Skin epidermis (tissue), 12 donors: Measurements from ENCODE around the gene SLC39A7.

Experiments
- H3K27ac ChIP-seq, 21 experiments: fragments of 200-600 bp; sonication (generic) in 11 of 21; one replicate each; pipeline ENCODE4 v1.5.0; 2020; ENCODE audit warnings: mild to moderate bottlenecking in 3 of 21, inconsistent platforms in 2 of 21, moderate library complexity in 2 of 21
- H3K4me3 ChIP-seq, 7 experiments: fragments of 200-600 bp; sonication (generic) in 2 of 7; one replicate each; pipeline ENCODE4 v1.5.0; 2020; ENCODE audit warnings: inconsistent platforms in 2 of 7, mild to moderate bottlenecking in 2 of 7, moderate library complexity in 1 of 7

Gene SLC39A7

DNA sequence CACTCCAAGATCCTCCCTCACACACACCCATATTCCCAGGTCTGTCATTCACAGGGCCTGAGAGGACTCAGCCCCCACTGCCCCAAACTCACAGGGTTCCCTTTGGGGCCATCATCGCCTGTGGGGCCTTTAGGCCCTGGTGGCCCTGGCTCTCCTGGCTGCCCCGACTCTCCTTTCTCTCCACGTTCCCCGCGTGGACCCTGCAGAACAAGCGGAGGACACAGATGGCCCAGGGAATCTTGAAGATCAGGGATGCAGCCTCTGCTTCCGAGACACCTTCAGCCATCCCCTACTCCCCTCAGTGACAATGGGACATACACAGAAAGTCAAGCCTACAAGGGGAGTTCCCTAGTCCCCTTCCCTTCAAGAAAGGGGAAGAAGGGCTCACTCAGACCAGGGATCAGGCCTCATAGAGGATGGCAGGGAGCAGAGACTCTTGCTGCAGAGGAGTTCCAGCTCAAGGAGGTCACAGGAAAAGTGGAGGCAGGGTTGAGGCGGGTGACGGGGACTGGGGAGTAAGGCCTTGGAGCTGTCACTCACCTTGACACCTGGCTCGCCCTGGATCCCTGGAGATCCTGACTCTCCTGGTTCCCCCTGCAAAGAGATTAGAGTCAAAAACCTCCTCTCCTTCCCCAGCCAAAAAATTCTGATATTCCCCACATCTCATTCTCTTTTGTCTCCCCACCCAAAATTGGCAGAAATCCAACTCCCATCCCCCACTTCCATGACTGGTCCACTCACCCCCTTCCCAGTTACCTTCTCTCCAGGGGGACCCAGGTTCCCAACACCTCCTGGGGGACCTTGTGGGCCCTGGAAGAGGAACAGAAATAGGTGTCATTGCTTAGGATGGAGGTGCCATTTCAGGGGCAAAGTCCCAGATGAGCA is 31.1 kb upstream of the SLC39A7 start:
- H3K4me3 ChIP-seq: no peak overlapping the region

DNA sequence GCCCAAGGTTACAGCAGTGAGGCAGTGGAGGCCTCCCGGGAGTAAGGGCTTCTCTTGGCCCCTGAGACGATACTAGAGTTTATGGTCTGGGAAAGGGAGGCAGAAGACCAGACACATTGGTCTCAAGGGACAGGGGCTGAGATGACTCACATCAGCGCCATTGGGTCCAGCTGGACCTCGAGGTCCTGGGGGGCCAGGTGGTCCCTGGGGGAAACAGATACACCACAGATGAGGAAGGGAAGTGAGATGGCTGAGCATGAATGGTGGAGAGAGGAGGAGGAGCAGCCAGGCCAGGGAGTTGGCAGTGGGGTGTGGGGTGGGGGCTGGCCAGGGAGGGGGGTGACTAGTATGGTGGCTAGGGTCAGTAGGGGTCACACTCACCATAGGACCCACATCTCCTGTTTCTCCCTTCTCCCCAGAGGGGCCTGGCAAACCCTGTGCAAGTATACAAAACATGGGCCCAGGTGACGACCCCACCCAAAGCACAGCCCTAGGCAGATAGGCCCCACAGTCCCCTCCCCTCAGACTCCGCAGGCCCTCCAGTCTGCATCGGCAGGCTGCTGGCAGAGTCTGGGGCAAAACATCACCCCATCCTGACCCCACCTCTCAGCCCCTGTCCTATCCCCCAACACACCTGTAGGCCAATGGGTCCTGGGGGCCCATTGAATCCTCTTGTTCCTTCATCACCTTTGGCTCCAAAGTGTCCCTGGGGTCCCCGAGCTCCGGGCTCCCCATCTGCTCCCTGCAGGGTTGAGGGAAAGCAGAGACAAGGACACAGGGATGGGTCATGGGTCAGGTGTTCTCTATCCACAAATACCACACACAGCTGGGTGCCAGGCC is 30.3 kb upstream of the SLC39A7 start:
- no peak overlapping the region for H3K27ac ChIP-seq
- no peak overlapping the region for H3K4me3 ChIP-seq

More for the DNA sequence above, 31.1 kb upstream of the SLC39A7 start:
- H3K27ac ChIP-seq: no peak overlapping the region

DNA sequence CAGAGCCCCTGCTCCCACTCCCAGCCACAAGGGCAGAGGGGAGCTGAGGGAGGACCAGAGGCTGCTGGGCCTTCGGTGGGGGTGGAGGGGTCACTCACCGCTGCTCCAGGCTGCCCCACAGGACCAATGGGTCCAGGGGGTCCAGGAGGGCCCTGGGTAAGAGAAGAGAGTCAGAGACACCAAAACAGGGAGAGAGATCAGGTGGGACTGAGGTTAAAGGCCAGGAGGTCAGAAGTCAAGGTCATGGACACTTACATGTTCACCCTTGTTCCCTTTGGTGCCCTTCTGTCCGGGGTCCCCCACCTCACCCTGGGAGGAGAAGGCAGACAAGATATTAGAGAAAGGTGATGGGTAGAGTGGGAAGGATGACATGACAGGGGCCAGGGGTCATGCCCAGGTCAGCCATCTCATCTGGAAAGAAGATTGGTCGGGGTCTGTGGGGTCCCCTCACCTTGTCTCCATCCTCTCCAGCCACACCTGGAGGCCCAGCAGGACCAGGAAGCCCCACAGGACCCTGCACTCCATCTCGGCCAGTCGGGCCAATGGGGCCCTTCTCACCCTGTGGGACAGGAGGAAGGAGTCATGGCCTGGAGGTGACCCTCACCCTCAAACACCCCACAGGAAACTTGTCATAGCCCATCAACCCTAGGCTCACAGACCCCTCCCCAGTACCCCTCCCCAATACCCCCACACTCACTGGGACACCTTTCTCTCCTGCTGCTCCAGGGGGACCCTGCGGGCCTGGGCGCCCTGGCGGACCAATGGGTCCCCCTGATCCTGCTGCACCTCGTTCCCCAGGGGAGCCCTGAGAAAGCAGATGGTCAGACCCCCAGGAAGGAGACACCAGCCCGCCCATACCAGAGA is 29.4 kb upstream of the SLC39A7 start:
- H3K4me3 ChIP-seq: no peak overlapping the region
- H3K27ac ChIP-seq: no peak overlapping the region

DNA sequence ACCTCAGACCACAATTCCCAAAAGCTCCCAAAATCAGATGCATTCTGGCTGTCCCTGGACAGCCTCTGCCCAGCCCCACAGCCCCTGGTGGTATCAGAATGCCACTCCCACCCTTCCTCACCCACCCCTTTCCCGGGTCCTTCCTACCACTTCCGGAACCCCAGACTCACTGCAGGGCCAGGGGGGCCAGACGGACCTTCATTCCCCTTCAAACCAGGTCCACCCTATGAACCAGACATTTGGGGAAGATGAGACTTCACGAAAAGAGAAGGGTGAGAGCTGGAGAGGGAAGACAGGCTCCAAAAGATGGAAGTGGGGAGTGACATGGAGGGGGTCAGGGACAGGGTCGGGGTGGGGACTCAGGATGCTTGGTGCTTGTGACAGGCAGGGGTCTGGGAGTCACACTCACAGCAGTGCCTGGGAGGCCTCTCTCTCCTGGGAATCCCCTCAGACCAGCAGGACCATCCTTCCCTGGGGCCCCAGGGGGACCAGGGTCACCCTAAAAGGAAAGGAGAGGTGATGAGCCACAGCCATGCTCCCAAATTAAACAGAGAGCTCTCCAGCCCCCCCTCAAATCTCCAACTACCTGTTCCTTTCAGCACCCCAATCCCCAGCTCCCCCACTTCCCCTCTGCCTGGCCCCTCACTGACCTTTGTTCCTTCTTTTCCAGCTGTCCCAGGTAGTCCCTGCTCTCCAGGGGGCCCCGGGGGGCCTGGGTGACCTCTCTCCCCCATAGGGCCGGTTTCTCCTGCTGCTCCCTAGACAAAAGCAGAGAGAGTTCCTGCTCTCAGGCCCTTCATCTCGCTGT is 28.6 kb upstream of the SLC39A7 start:
- H3K4me3 ChIP-seq: no peak overlapping the region

DNA sequence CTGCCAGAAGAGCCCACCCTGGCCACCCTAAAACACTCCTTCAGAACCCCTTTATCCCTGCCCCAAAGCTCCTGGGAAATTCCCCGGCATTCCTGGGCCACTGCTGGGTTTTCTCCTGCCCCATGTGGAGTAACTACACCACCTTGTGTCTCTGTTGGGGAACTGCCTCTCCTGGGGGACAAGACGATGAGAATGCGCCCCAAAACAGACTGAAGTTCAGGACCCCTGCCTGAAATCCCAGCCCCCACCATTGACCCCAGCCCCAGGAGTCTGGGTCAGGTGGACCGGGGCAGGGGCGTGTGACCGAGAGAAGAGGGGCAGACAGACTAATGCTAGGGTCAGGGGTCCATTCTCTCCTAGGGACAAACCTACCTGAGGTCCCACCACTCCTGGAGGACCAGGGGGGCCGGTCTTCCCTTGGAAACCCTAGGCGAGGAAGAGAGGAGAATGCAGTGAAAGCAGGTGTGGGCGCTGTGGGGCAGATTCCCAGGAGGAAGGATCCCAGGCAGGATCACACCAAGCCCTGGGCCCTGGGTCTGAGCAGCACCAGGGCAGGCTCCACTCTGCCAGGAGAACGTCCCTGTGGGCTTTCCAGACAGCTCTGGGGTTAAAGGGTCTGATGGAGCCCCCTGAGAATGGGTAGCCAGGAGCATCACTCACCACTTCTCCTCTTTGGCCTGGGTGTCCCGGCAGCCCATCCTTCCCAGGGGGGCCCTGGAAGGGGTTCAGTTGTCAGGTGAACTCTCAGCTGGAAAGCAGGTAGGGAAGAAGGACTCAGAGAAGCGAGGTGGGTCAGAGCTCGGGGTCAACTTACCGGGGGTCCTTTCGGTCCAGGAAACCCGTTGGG is 27.8 kb upstream of the SLC39A7 start:
- no peak overlapping the region for H3K27ac ChIP-seq
- H3K4me3 ChIP-seq: no peak overlapping the region

More for the DNA sequence above, 28.6 kb upstream of the SLC39A7 start:
- H3K27ac ChIP-seq: no peak overlapping the region

DNA sequence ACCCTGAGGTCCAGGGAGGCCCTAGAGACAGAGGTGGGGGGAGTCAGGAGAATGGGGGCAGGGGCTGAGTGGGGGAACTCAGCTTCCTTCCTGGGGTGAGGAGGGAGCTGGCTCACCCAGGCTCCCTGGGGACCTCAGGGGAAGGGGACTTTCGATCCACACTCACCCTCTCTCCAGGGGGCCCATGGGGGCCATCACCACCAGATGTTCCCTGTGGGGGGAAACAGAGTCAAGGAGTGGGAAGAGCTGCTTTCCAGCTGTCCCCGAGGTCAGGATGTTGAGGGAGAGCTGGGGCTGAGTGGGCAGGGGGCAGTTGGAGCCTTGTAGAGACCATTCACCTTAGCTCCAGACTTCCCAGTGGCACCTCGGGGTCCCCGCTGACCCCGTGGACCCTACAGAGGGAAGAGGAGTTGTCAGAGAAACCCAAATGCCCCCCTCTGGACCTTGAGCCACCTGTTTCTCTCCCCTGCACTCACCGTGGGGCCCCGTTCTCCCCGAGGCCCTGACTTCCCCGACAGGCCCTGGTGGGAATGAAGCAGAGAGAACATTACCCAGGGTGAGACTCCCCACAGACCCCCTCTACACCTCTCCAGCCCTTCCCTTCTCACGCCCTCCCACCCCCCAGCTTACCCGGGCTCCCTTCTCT is 27.0 kb upstream of the SLC39A7 start:
- Histone ChIP-seq H3K27ac (no peak overlapping the region), H3K4me3 (no peak overlapping the region)

DNA sequence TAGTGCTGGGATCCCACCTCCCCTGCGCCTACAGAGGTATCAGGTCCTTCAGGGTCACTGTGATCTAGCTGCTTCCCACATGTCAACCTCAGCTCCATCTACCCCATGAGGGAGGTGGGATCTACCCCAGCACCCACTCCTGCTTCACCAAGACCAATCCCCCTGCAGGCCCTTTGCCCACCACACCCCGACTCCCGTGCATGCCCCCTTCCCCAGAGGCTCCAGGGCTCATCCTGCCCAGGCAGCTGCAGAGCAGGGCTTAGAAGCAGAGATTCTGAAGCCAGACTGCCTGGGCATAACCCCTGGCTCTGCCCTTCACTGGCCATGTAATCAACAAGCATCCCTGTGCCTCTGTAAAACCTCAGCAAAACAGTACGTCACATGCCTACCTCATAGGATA is 25.9 kb upstream of the SLC39A7 start:
- Histone ChIP-seq H3K4me3 (no peak overlapping the region), H3K27ac (no peak overlapping the region)

DNA sequence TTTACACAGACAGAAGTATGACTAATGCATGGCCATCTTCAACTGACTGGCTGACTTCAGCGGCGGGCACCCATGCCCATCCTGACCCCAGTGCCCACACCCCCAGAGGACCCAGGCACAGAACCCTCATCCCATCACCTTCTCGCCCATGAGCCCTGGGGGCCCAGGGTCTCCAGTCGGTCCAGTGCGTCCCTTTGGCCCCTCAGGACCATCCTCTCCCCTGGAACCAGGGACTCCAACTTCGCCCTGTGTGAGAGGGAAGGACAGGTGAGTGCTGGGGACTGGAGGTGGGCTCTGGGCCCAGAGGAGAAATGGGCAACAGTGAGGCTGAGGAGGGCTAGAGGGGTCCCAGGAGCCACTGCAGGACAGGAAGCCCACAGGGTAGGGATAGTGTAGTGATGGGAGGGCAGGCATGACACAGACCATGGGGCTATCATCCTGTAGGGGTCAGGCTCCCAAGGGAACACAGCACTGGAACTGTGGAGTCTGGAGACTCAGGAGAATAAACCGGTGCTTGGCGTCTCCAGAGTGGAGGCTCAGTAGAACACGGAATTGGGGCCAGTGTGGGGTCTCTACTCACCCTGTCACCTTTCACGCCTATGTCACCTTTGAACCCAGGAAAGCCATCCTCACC is 25.1 kb upstream of the SLC39A7 start:
- Histone ChIP-seq H3K4me3 (no peak overlapping the region), H3K27ac (no peak overlapping the region)

DNA sequence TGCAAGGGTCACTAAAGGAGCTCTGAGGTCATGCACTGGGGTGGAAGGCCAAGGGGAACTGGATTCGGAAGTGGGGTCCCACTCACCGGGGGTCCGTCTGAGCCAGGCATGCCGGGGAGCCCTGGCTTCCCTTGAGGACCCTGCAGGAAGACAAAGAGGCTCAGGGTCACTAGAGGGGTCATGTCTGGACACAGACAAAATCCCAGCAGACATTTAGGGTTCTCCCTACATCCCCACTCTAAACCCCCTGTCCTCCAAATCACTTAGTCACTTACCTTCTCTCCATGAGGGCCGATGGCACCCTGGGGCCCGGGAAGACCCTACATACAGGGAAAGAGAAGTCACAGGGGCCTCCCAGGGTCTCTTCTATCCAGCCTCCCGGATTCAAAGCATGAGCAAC is 23.8 kb upstream of the SLC39A7 start:
- Histone ChIP-seq H3K27ac (no peak overlapping the region), H3K4me3 (no peak overlapping the region)

DNA sequence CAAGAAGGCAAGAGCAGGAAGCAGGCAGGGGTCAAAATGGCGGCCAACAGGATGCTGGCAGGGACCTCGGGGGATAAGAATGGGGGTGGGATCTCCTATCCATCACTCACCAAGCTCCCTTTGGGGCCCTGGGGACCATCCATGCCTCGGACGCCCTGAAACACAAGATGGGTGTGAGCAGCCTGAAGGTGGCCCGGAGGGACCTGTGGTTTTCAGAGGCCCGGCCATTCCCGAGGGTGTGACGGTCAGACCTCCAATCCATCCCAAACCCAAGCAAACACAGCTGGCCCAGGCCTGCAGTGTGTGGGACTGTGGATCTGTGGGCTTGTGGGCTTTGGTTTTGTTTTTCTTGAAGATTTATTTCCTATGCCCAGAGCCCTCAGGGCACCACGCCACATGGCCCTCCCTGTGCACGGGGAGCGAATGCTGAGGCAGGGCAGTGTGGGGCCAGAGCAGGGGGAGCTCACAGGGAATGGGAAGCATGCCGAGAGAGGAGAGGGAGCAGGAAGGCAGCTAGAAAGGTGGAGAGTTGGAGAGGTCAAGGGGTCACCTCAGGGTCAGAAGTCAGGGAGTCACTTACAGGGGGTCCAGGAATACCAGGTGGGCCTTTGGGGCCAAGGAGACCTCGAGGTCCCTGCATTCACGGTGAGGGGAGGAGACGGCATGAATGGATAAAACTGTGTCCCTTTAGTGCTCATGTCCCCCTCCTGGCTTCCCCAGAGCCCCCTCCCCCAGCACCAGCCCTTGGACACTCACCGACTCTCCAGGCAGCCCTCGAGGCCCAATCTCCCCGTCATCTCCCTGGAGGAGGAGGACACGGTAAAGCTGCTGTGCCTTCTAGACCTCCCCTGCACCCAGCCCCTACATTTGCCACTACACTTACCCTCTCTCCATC is 22.9 kb upstream of the SLC39A7 start:
- Histone ChIP-seq H3K27ac (no peak overlapping the region), H3K4me3 (no peak overlapping the region)

DNA sequence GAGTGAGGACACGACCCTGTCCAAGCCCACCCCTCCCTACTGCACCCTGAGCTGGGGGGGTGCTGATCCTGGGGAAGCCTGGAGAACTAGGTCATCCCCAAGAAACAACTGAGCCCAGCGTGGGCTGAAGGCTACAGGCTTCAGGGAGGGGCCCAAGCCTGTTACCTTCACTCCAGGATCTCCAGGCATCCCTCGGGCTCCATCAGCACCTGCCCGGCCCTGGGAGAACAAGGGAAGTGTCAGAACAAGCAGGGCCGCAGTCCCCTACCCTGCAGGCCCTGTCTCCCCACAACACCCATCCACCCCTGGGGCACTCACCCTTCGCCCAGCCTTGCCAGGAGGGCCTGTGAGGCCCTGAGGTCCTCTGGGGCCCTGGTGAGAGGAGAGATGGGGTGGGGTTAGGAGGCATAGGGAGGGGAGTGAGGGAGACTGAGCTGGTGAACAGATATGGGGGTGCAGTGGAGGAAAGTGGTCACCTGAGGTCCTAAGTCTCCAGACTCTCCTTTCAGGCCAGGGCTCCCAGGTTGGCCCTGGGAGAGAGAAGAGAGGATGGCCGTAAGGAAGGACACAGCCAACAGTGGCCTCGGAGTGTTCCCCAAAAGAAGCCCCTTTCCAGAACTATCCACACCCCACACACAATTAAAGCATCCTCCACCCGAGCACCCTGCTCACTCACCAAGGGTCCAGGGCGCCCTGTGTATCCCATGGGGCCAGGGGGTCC is 21.8 kb upstream of the SLC39A7 start:
- Histone ChIP-seq H3K27ac (no peak overlapping the region), H3K4me3 (no peak overlapping the region)

DNA sequence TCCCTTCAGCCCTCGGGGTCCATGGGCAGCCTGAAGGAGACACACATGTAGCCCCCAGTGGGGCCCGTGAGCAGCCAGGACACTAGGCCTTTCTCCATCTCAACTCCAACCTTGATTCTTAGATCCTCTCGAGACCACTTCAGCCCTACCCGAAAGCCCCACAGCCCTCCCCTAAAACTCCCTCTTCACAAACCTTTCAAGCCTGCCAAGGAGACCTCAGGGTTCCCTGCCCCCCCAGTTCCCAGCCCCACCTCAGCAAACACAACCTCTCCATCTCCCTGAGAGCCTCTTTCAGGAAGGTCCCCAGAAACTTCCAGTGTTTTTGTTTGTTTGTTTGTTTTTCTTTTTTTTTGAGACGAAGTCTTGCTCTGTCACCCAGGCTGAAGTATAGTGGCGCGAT is 19.5 kb upstream of the SLC39A7 start:
- H3K4me3 ChIP-seq: no peak overlapping the region

DNA sequence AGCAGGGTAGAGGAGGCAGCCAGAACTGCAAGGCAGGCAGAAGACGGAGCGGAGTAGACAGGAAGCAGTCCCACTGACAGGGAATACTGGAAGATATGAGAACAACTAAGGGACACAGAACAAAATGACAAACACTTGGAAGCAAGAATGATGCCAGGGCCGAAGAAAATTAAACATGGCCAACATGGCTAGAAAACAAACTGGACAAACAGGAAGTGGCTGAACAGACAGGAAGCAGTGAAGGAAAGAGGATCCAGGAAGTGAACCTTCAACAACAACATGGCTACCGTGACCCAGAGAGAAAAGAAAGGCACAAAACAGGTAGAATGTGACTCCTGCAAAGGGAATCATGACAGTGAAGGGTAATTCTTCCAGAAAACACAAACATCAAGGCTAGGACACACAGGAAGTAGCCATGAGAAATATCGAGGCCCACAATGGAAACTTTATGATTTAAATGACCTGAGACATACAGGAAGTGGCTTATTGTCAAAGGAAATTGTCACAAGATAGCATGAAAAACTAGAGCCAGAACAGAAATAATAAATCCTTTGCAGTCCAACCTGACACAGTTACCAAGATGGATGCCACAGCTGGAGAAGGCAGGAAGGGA is 17.5 kb upstream of the SLC39A7 start:
- H3K27ac ChIP-seq: peak overlapping the region in 2 of 21 experiments; percentile 14 to 25
- no peak overlapping the region for H3K4me3 ChIP-seq

More for the DNA sequence above, 19.5 kb upstream of the SLC39A7 start:
- no peak overlapping the region for H3K27ac ChIP-seq

DNA sequence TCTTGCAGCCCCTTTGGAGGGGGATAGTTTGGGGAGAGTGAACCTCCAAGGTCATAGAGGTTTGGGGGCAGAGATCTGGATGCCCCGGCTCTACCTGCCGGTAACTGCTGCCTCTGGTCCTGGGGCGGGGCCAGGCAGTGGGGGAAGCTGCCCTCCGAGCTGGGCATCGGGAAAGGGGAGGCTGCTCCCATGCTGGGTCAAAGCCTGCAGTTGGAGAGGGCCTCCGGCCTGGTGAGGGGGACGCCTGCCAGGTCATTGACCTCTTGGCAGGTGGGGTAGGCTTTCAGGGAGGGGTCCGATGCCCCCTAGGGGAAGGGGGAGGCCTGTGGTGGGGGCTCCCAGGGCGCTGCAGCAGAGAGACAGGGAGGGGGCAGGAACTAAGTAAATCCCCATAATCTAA is 15.5 kb upstream of the SLC39A7 start:
- no peak overlapping the region for H3K4me3 ChIP-seq
- H3K27ac ChIP-seq: no peak overlapping the region

DNA sequence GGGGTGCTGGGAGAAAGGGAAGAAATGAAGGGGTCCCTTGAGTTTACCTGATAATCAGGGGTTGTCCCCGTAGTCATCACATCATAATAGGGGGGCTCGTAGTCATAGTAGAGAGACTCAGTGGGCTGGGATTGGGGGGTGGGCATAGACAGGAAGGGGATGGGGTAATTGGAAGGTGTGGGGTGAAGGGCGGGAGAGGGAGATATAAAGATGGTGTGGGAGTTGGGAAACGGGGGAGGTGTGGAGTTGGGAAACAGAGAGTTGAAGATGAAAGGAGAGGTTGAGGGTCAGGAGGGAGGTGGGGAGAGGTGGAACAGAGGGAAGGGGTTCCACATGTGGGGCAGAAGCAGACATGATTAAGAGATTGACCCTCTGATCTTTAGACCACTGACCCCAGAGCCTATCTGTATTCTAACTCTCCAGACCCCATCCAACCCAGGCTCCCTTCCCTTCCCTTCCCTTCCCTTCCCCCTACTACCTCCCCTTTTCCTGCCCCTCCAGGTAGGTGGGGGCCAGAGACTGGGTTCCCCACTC is 14.9 kb upstream of the SLC39A7 start:
- Histone ChIP-seq H3K4me3 (no peak overlapping the region), H3K27ac (no peak overlapping the region)
